PC-3 (cell line): Measurements from ENCODE around the gene TLR4. TPM values are rescaled to one million over a fixed set of nuclear protein-coding genes. Genes with fewer than 3 reads are reported as not detected.

ENCODE experiments used
- ATAC-seq: fragments of 200-7000 bp; cut with Tn5 transposase; 2 replicates; pipeline ENCODE4 v1.9.1; 2020; ENCODE audit warnings: mild to moderate bottlenecking, moderate library complexity
- BruUV-seq: library from RNA; stranded (reverse); fragments of 400-500 nt; replicated peaks from 2 replicates; lab custom pipeline; 2021; lab: Mats Ljungman, UMichigan
- CTCF ChIA-PET: fragments of 300-600 bp; sonication (Branson Sonifier 250); formaldehyde crosslinking; loops from one replicate; lab custom pipeline; 2022; ENCODE audit warnings: antibody characterized with exemption; lab: Charles Lee
- POLR2A ChIA-PET: fragments of 300-600 bp; sonication (Branson Sonifier 250); formaldehyde crosslinking; loops from one replicate; lab custom pipeline; 2022; ENCODE audit warnings: antibody characterized with exemption; ENCODE audit not compliant: unreplicated experiment; lab: Charles Lee
- DNase-seq: peaks from one replicate; pipeline ENCODE4 v3.0.0-alpha.2; 2015
- H2AFZ ChIP-seq: fragments of 300-600 bp; sonication (generic); 2 replicates; pipeline ENCODE4 v1.6.0; 2016; ENCODE audit warnings: antibody characterized with exemption, low read length
- H3F3A ChIP-seq: fragments of 300-600 bp; sonication (generic); one replicate; pipeline ENCODE4 v1.6.0; 2017; ENCODE audit warnings: antibody characterized with exemption, low read length, control low read depth, mild to moderate bottlenecking; ENCODE audit not compliant: unreplicated experiment
- H3K27ac ChIP-seq: fragments of 300-600 bp; sonication (generic); 2 replicates; pipeline ENCODE4 v1.5.1; 2016; ENCODE audit warnings: mild to moderate bottlenecking, low read length
- H3K27me3 ChIP-seq: fragments of 300-600 bp; sonication (generic); 2 replicates; pipeline ENCODE4 v1.6.1; 2016; ENCODE audit warnings: low read length, mixed read lengths
- H3K36me3 ChIP-seq: fragments of 300-600 bp; sonication (generic); 2 replicates; pipeline ENCODE4 v1.6.1; 2016; ENCODE audit warnings: low read depth, mixed run types, low read length, mixed read lengths
- H3K4me1 ChIP-seq: fragments of 300-600 bp; sonication (generic); 2 replicates; pipeline ENCODE4 v1.5.1; 2016; ENCODE audit warnings: low read length; ENCODE audit not compliant: insufficient read depth
- H3K4me2 ChIP-seq: fragments of 300-600 bp; sonication (generic); 2 replicates; pipeline ENCODE4 v1.6.0; 2016; ENCODE audit warnings: low read length
- H3K4me3 ChIP-seq: fragments of 300-600 bp; sonication (generic); 2 replicates; pipeline ENCODE4 v1.5.1; 2016; ENCODE audit warnings: mild to moderate bottlenecking, low read length, mixed read lengths
- H3K79me2 ChIP-seq: fragments of 300-600 bp; sonication (generic); 2 replicates; pipeline ENCODE4 v1.6.1; 2017; ENCODE audit warnings: low read length, mixed read lengths
- H3K9ac ChIP-seq: fragments of 300-600 bp; sonication (generic); 2 replicates; pipeline ENCODE4 v1.6.0; 2016; ENCODE audit warnings: mild to moderate bottlenecking, low read length
- H3K9me2 ChIP-seq: fragments of 300-600 bp; sonication (generic); replicated peaks from 2 replicates; pipeline ENCODE4 v1.6.1; 2016; ENCODE audit warnings: mixed run types, low read length, mixed read lengths
- H3K9me3 ChIP-seq: fragments of 300-600 bp; sonication (generic); 2 replicates; pipeline ENCODE4 v1.6.1; 2016; ENCODE audit warnings: low read length, mixed read lengths
- H4K20me1 ChIP-seq: fragments of 300-600 bp; sonication (generic); 2 replicates; pipeline ENCODE4 v1.6.1; 2016; ENCODE audit warnings: low read length, mixed read lengths
- CTCF ChIP-seq: fragments of 300-600 bp; sonication (generic); conservative IDR thresholded peaks from 2 replicates; pipeline ENCODE4 v1.5.1; 2017; ENCODE audit warnings: antibody characterized with exemption, low read depth, mild to moderate bottlenecking, low read length
- EZH2 ChIP-seq: fragments of 300-600 bp; sonication (generic); IDR thresholded peaks from one replicate; pipeline ENCODE4 v1.6.1; 2017; ENCODE audit warnings: antibody characterized with exemption, mild to moderate bottlenecking, low read length; ENCODE audit not compliant: unreplicated experiment
- EZH2phosphoT487 ChIP-seq: fragments of 300-600 bp; sonication (generic); IDR thresholded peaks from 2 replicates; pipeline ENCODE4 v1.6.1; 2018; ENCODE audit warnings: mild to moderate bottlenecking, antibody characterized with exemption, low read length, borderline replicate concordance
- intact Hi-C: fragments of 100-400 bp; cut with micrococcal nuclease; formaldehyde crosslinking; loops from 2 replicates; pipeline ENCODE4 v1.9.0; 2023
- total RNA-seq: library from RNA; depleted of rRNA; stranded (reverse); fragments of >200 nt; gene quantifications from 2 replicates; pipeline ENCODE4 v1.2.3, GENCODE V29; 2014

Gene TLR4
- total RNA-seq, 1 experiment from 2014 or later, result not detected

DNA sequence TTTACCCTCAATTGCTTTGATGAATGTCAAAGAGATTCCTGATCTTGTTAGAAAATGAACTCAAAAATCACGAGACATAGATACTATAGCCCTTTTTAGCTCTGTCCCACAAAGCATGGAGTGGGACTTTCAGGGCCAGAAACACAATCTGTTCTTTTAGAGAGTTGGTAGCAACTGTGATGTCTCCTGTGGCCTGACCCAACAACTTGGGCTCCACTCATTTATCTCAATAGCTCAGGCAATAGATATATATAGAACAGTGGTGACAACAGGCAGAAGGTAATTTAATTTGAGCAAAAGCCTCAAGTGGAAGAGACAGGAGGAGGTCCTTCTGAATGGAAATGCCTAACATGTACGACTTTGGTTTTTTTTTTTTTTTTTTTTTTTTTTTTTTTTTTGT is 25.2 kb downstream of the TLR4 start:
- no peak overlapping the region for H3K27ac ChIP-seq
- DNase-seq, result no peak
- no peaks in the 10 kb centered on the region for H3F3A ChIP-seq
- intact Hi-C loops, result no loop called here
- no TSS peak for BruUV-seq
- ChIA-PET CTCF (no interaction called here), POLR2A (no interaction called here)
- H2AFZ ChIP-seq, result no peak overlapping the region
- no peaks in the 10 kb centered on the region for H3K79me2 ChIP-seq
- no peaks in the 10 kb centered on the region for H3K9me2 ChIP-seq
- H3K4me3 ChIP-seq, result no peak overlapping the region
- H3K27me3 ChIP-seq, result no peaks in the 10 kb centered on the region
- H3K9me3 ChIP-seq, result no peaks in the 10 kb centered on the region
- ATAC-seq, result no peak
- no peak overlapping the region for H3K4me2 ChIP-seq
- H3K9ac ChIP-seq, result no peak overlapping the region
- TF ChIP-seq EZH2 (no peak), CTCF (no peak), EZH2phosphoT487 (no peak)
- no peaks in the 10 kb centered on the region for H3K4me1 ChIP-seq
- H4K20me1 ChIP-seq, result no peaks in the 10 kb centered on the region
- H3K36me3 ChIP-seq, result no peaks in the 10 kb centered on the region

- no peaks in the 10 kb centered on the region for H4K20me1 ChIP-seq
- intact Hi-C loops, result no loop called here
- CTCF ChIA-PET, result no interaction called here
- BruUV-seq, result no TSS peak
- no peak for ATAC-seq
- H3K9me2 ChIP-seq, result no peaks in the 10 kb centered on the region
- DNase-seq, result no peak
- H3K36me3 ChIP-seq, result no peaks in the 10 kb centered on the region
- H3F3A ChIP-seq, result no peaks in the 10 kb centered on the region
- H3K27ac ChIP-seq, result no peak overlapping the region
- no peak overlapping the region for H3K4me2 ChIP-seq
- no peak for TF ChIP-seq CTCF
- no peak for TF ChIP-seq EZH2phosphoT487
- no peak for TF ChIP-seq EZH2
- no peak overlapping the region for H2AFZ ChIP-seq
- POLR2A ChIA-PET, result no interaction called here
- H3K9me3 ChIP-seq, result no peaks in the 10 kb centered on the region
- H3K4me3 ChIP-seq, result no peak overlapping the region
- no peaks in the 10 kb centered on the region for H3K27me3 ChIP-seq
- H3K9ac ChIP-seq, result no peak overlapping the region
- no peaks in the 10 kb centered on the region for H3K4me1 ChIP-seq
- H3K79me2 ChIP-seq, result no peaks in the 10 kb centered on the region
These were observed 28.3 kb downstream of the TLR4 start for GRCh38 chr9:117732494-117732893.

DNA sequence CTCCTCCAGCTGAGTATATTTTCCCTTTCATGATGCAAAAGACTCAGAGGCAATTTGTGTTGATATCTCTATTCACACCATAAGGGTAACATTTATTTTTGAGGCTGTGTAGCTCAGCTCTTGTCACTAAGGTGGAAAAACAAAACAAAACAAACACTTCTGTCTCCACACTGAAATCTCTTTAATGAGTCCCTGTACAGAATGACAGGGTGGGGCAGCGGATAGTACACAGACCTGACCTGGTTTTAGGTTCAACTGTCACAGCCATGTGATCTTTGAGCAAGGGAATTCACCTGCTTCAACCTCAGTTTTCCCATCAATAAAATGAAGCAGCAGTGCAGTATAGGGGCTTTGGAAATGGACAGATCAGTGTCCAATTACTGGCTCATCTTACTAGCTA is 29.3 kb downstream of the TLR4 start:
- no peak for ATAC-seq
- Histone ChIP-seq H3K27ac (no peak overlapping the region), H3K4me2 (no peak overlapping the region), H3K79me2 (no peaks in the 10 kb centered on the region), H4K20me1 (no peaks in the 10 kb centered on the region), H3K27me3 (no peaks in the 10 kb centered on the region), H3K9ac (no peak overlapping the region), H3K4me1 (no peaks in the 10 kb centered on the region), H3K9me3 (no peaks in the 10 kb centered on the region), H3K36me3 (no peaks in the 10 kb centered on the region), H3K9me2 (no peaks in the 10 kb centered on the region), H3K4me3 (no peak overlapping the region), H2AFZ (no peak overlapping the region), H3F3A (no peaks in the 10 kb centered on the region)
- no peak for DNase-seq
- BruUV-seq, result no TSS peak
- TF ChIP-seq EZH2, result no peak
- no peak for TF ChIP-seq EZH2phosphoT487
- TF ChIP-seq CTCF, result no peak
- intact Hi-C loops, result no loop called here
- ChIA-PET CTCF (no interaction called here), POLR2A (no interaction called here)
